ENCODE measurements around the gene IRF9. TPM values are rescaled to one million over a fixed set of nuclear protein-coding genes. Genes with fewer than 3 reads are reported as not detected.
A peak's percentile ranks its signal among the peaks of the same experiment; 100 is the strongest.

Gene IRF9
- total and polyA plus RNA-seq, 2 of the 13 experiments (the other 11 are each of a cell fraction or from before 2014, with no cell fraction given) = 14.9 to 49.7 TPM

DNA sequence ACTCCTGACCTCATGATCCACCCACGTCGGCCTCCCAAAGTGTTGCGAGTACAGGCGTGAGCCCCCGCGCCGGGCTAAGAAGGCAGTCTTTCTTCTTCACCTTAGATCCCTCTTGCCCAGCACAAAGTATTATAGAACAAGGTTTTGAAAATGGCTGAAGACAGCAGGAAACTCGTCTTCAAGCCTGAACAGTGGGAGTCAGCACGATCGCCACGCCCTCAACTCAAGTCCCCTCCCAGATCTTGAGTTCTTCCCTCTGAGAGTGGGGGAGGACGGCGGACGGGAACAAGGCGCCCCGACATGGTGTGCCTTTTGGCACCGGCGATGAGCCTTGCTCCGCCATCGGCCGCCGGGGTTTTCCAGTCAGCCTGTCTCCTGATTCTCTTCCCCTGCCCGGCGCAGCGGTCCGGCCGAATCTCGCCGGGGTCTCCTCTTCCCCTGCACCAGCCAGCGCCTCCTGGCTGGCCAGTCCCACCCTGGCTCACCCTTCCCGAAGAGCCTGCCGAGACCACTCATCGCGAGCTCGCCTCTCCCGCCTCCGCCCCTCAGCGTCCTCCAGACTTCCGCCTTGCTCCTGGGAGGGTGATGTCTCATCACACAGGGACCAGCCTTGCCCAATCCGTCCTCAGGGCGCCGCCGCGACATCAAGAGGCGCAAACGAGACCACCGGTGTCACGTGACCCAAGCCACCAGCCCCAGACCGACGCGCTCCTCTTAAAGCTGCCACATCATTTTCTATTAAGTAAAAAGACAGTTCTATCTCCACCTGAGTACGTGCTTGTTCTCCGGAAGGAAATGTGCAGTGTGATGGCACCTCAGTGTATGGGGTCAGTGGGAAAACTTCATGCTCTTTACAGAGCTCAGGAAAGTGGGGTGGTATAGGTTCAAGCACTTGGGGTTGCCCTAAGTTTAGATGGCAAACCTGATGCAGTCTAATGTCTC is 52.1 kb downstream of the IRF9 start, which contains the start of gene CHMP4A (continued):
- TF ChIP-seq, protein P1, sequence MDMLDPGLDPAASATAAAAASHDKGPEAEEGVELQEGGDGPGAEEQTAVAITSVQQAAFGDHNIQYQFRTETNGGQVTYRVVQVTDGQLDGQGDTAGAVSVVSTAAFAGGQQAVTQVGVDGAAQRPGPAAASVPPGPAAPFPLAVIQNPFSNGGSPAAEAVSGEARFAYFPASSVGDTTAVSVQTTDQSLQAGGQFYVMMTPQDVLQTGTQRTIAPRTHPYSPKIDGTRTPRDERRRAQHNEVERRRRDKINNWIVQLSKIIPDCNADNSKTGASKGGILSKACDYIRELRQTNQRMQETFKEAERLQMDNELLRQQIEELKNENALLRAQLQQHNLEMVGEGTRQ (IDR thresholded peaks at IDR 0.05; ENCODE audit: low read depth, low read length) = peak; percentile 99
- TF ChIP-seq, protein P1 (CRISPR knock-in tag; IDR thresholded peaks at IDR 0.05; ENCODE audit: borderline replicate concordance) = peak; percentile 100
- peak; percentile 93 for TF ChIP-seq SKI (IDR thresholded peaks at IDR 0.05; ENCODE audit: partially characterized antibody)
- peak; percentile 84; the same call in 1 of the 2 replicates for TF ChIP-seq TEAD2 (CRISPR knock-in tag; IDR thresholded peaks at IDR 0.05)
- TF ChIP-seq SOX5 (CRISPR knock-in tag; IDR thresholded peaks at IDR 0.05; ENCODE audit: borderline replicate concordance) = peak; percentile 69; the same call in 1 of the 2 replicates
- no peak for TF ChIP-seq ZNF878 (CRISPR knock-in tag; IDR thresholded peaks at IDR 0.05)
- TF ChIP-seq HDAC1 (CRISPR knock-in tag; IDR thresholded peaks at IDR 0.05) = no peak
- peak; percentile 98 for TF ChIP-seq FOXK1 (CRISPR knock-in tag; IDR thresholded peaks at IDR 0.05; ENCODE audit: borderline replicate concordance, low read depth)
- TF ChIP-seq, protein P2, sequence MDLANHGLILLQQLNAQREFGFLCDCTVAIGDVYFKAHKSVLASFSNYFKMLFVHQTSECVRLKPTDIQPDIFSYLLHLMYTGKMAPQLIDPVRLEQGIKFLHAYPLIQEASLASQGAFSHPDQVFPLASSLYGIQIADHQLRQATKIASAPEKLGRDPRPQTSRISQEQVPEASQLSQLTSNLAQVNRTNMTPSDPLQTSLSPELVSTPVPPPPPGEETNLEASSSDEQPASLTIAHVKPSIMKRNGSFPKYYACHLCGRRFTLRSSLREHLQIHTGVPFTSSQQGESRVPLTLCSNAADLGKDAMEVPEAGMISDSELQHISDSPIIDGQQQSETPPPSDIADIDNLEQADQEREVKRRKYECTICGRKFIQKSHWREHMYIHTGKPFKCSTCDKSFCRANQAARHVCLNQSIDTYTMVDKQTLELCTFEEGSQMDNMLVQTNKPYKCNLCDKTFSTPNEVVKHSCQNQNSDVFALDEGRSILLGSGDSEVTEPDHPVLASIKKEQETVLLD (CRISPR knock-in tag; IDR thresholded peaks at IDR 0.05; ENCODE audit: low read depth) = peak; percentile 89
- no peak for TF ChIP-seq NFIC (IDR thresholded peaks at IDR 0.05; ENCODE audit: low read length)
- TF ChIP-seq XRCC5 (optimal IDR thresholded peaks at IDR 0.05; ENCODE audit: low read length) = peak; percentile 96
- TF ChIP-seq NFE2L1 (CRISPR knock-in tag; IDR thresholded peaks at IDR 0.05; ENCODE audit: borderline replicate concordance) = peak; percentile 32; the same call in 1 of the 2 replicates
- peak; percentile 24; the same call in 1 of the 2 replicates for TF ChIP-seq ZNF124 (CRISPR knock-in tag; IDR thresholded peaks at IDR 0.05)
- TF ChIP-seq SP4 (CRISPR knock-in tag; IDR thresholded peaks at IDR 0.05) = peak; percentile 92
- peak; percentile 100 for TF ChIP-seq TAF15 (IDR thresholded peaks at IDR 0.05; ENCODE audit: low read depth, low read length, poor library complexity, severe bottlenecking)
- TF ChIP-seq ZFP36L2 (CRISPR knock-in tag; IDR thresholded peaks at IDR 0.05) = peak; percentile 78; the same call in 1 of the 2 replicates
- peak; percentile 84 for TF ChIP-seq MAZ (IDR thresholded peaks at IDR 0.05; ENCODE audit: borderline replicate concordance, low read depth, low read length)
- TF ChIP-seq MAZ (CRISPR knock-in tag; IDR thresholded peaks at IDR 0.05; ENCODE audit: low read depth) = peak; percentile 95
- TF ChIP-seq ZNF253 (CRISPR knock-in tag; IDR thresholded peaks at IDR 0.05; ENCODE audit: borderline replicate concordance) = peak; percentile 67; the same call in 1 of the 2 replicates
- peak; percentile 100 for TF ChIP-seq KAT8 (CRISPR knock-in tag; IDR thresholded peaks at IDR 0.05)
- TF ChIP-seq HOXA9 (CRISPR knock-in tag; IDR thresholded peaks at IDR 0.05; ENCODE audit: borderline replicate concordance) = no peak
- TF ChIP-seq SMARCE1 (IDR thresholded peaks at IDR 0.05; ENCODE audit: borderline replicate concordance) = no peak
- TF ChIP-seq NBN (conservative IDR thresholded peaks at IDR 0.05) = no peak
- TF ChIP-seq, protein P3, sequence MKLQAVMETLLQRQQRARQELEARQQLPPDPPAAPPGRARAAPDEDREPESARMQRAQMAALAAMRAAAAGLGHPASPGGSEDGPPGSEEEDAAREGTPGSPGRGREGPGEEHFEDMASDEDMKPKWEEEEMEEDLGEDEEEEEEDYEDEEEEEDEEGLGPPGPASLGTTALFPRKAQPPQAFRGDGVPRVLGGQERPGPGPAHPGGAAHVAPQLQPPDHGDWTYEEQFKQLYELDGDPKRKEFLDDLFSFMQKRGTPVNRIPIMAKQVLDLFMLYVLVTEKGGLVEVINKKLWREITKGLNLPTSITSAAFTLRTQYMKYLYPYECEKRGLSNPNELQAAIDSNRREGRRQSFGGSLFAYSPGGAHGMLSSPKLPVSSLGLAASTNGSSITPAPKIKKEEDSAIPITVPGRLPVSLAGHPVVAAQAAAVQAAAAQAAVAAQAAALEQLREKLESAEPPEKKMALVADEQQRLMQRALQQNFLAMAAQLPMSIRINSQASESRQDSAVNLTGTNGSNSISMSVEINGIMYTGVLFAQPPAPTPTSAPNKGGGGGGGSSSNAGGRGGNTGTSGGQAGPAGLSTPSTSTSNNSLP (IDR thresholded peaks at IDR 0.05; ENCODE audit: low read depth, low read length) = no peak; the same call in 1 of the 2 replicates
- TF ChIP-seq ZNF441 (CRISPR knock-in tag; IDR thresholded peaks at IDR 0.05; ENCODE audit: borderline replicate concordance) = peak; percentile 68
- TF ChIP-seq HNF4A (CRISPR knock-in tag; IDR thresholded peaks at IDR 0.05) = peak; percentile 65

All from HepG2 (cell line).